Heart left ventricle (tissue), 16 donors: ENCODE data around the gene ASMTL. TPM values are rescaled to one million over a fixed set of nuclear protein-coding genes. Genes with fewer than 3 reads are reported as not detected.

Source experiments
- ATAC-seq, 4 donors: fragments of 200-7000 bp; cut with Tn5 transposase; one replicate each; pipeline ENCODE4 v1.9.1; 2020 to 2022; ENCODE audit warnings: moderate library complexity in 4 of 4, mild to moderate bottlenecking in 3 of 4, moderate number of reproducible peaks in 1 of 4
- DNase-seq, 5 donors: peaks; one replicate each; pipeline ENCODE4 v3.0.0-alpha.2; 2020
- H3K27ac ChIP-seq, 12 donors: fragments of 200-600 bp; sonication (generic) in 4 of 12; one replicate each; pipeline versions ENCODE4 v1.5.0 to v1.8.0; 2016 to 2022; ENCODE audit warnings: mild to moderate bottlenecking in 2 of 12
- H3K27me3 ChIP-seq, 9 donors: fragments of 200-600 bp; sonication (generic) in 2 of 9; one replicate each; pipeline versions ENCODE4 v1.5.1 to v1.8.0; 2016 to 2022; ENCODE audit warnings: mild to moderate bottlenecking in 3 of 9
- H3K36me3 ChIP-seq, 9 donors: fragments of 200-600 bp; sonication (generic) in 2 of 9; one replicate each; pipeline versions ENCODE4 v1.5.0 to v1.8.0; 2018 to 2022; ENCODE audit warnings: mild to moderate bottlenecking in 2 of 9
- H3K4me1 ChIP-seq, 12 donors: fragments of 200-600 bp; sonication (generic) in 4 of 12; one replicate each; pipeline versions ENCODE4 v1.5.0 to v1.8.0; 2016 to 2022; ENCODE audit warnings: mild to moderate bottlenecking in 3 of 12
- H3K4me3 ChIP-seq, 12 donors: fragments of 200-600 bp; sonication (generic) in 4 of 12; one replicate each; pipeline versions ENCODE4 v1.5.0 to v1.8.0; 2017 to 2022; ENCODE audit warnings: mild to moderate bottlenecking in 9 of 12, moderate library complexity in 4 of 12
- H3K9me3 ChIP-seq, 12 donors: fragments of 200-600 bp; sonication (generic) in 4 of 12; one replicate each; pipeline versions ENCODE4 v1.5.0 to v1.8.0; 2016 to 2022; ENCODE audit warnings: mild to moderate bottlenecking in 1 of 12
- CTCF ChIP-seq, 12 donors: fragments of 200-600 bp; sonication (generic) in 4 of 12; IDR thresholded peaks; one replicate each; pipeline versions ENCODE4 v1.5.0 to v1.8.0; 2018 to 2022; ENCODE audit warnings: antibody characterized with exemption in 12 of 12, mild to moderate bottlenecking in 5 of 12
- POLR2A ChIP-seq, 2 donors: fragments of 450-650 bp; IDR thresholded peaks; one replicate each; pipeline ENCODE4 v1.6.1; 2017; ENCODE audit warnings: antibody characterized with exemption in 2 of 2, mild to moderate bottlenecking in 2 of 2, moderate library complexity in 2 of 2
- WGBS, 4 donors: extraction: QIAGEN DNeasy Blood & Tissue Kit in 2 of 4; methylation state at CpG; one replicate each; pipeline versions ENCODE4 v1.1.5 to v1.1.7; 2013 to 2018; 5-methylcytosine and 5-hydroxymethylcytosine counted together
- intact Hi-C, 10 donors: fragments of 100-400 bp; cut with DNase I; formaldehyde crosslinking; loops; one replicate each; pipeline versions ENCODE4 v1.11.1 to v1.14.2; 2022
- polyA plus RNA-seq, 2 donors: library from polyadenylated mRNA; stranded (reverse); fragments of 200-250 nt; gene quantifications; one replicate each; pipeline ENCODE4 v1.2.3, GENCODE V29; 2013
- total RNA-seq, 9 donors: library from RNA; depleted of rRNA in 2 of 9; stranded (reverse); fragments of >200 nt in 2 of 9; fragmentation: NEBNext Ultra II Directional in 3 of 9; extraction: Animal tissue kit (Norgen Biotek cat#: 25700) in 3 of 9; gene quantifications; one replicate each; pipeline versions ENCODE4 v1.1.0 to v1.2.4, GENCODE V29; 2016 to 2023
- donor health status: ischemic (EF 13 %, LVEDD 7.1; RV severe dilation, severe dysfunction).
- donor health status: healthy with polysubstance abuse.
- donor health status: DM: no; HTN: yes; CAD: no.
- donor health status: DM: no; HTN: no; CAD: no.
- donor health status: ischemic (EF 25% LVEDD 6.9; RV normal size, moderate dysfunction).
- donor health status: ischemic (EF 25% LVEDD 5.7; RV mildly dilated, moderate dysfunction).
- donor health status: healthy.
- donor health status: DM: yes; HTN: yes; CAD: no.
- donor health status: ischemic (EF 35%, LVEDD 5.7; RV mildly dilated, moderate dysfunction).
- donor health status: nonischemic (EF 11% LVEDD 7.7; RV severe dilation, severe dysfunction).
- donor health status: DM: yes; HTN: yes; CAD: no.
- donor health status: PGD.
- donor health status: ischemic (EF 29% LVEDD 5.4; RV normal size, mild dysfunction).
- donor health status: nonischemic (EF 23%, LVEDD 6.1; RV moderate dilation, normal function).

ASMTL gene
- total and polyA plus RNA-seq, 11 donors = 20.2 to 44.6 (median 29.1) TPM

DNA sequence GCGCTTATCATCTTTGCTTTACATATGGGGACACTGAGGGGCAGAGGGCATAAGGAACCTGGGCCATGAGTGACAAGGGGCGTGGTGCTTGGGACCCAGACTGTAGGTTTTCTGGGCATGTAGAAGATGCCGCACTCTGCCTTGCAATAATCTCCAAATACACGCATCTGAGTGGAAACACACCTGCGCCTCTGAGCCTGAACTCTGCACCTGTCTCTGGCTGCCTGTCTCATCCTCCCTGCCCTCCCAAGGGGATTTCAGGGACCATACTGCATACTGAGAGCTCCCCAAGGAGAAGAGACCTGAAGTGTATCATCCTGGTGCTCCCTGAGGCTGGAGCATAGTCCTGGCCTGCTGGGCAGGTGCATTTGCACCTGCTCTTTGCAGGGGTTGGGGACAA, 34.7 kb upstream of the ASMTL start:
- intact Hi-C loops = loop anchor here in 4 of 10 donors (2.0 to 10.0 kb wide), 3 partner anchors 25 to 57 kb away; partner anchors contain the start of gene P2RY8 (in 1 of the 4)
- Histone ChIP-seq H3K36me3 (no peaks in the 10 kb centered on the region), H3K9me3 (peaks cover 0 to 4% (median 0%) of the 10 kb centered on the region in 12 donors), H3K4me3 (no peak overlapping the region), H3K4me1 (peaks cover 0 to 34% (median 5%) of the 10 kb centered on the region in 12 donors), H3K27ac (peak overlapping the region in 10 of 12 donors; percentile 46 to 92 (median 78)), H3K27me3 (peaks cover 0 to 11% (median 0%) of the 10 kb centered on the region in 9 donors)
- TF ChIP-seq CTCF (IDR thresholded peaks at IDR 0.05) = no peak
- no peak for TF ChIP-seq POLR2A (IDR thresholded peaks at IDR 0.05)
- peak in 1 of 5 donors; percentile 17 for DNase-seq
- WGBS, 4 donors = 69 to 82% (median 73%) methylated on average over 5 of the region's 5 CpGs
- no peak for ATAC-seq

DNA sequence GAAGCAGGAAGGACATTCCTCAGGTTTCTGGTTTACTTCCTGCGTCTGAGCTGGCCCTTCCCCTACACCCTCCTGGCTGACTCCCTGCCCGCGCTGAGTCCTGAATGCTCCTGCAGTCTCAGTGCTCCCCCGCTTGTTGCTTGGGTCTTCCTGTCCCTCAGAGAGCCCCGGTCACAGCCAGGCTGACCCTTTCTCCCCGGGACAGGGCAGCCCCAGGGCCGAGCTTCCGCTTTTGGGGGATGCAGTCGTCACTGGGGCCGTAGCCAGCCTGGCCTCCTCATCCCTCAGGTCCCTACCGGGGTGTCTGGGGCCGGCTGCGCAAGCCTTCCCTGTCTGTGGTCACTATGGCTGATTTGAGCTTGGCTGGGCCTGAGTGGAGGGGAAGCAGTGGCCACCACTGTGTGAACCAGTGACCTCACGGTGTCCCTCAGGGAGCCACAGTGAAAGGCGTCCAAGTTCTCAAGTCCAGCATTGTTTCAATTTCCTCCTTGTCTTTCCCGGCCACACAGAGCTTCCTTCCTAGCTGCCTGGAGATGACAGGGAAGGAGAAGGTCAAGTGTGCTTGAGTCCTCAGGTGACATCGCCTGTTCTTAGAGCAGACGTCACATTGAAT, 34.1 kb upstream of the ASMTL start:
- intact Hi-C loops = loop anchor here in 4 of 10 donors (2.0 to 10.0 kb wide), 3 partner anchors 24 to 58 kb away; partner anchors contain the start of gene P2RY8 (in 1 of the 4)
- H3K27ac ChIP-seq = peak overlapping the region; percentile 71 to 95 (median 81)
- WGBS, 4 donors = 38 to 58% (median 48%) methylated on average over 10 to 18 of the region's 18 CpGs
- peaks cover 0 to 4% (median 0%) of the 10 kb centered on the region in 12 donors for H3K9me3 ChIP-seq
- peak; percentile 87 to 92 (median 90) for ATAC-seq
- no peaks in the 10 kb centered on the region for H3K36me3 ChIP-seq
- H3K27me3 ChIP-seq = peaks cover 0 to 11% (median 0%) of the 10 kb centered on the region in 9 donors
- H3K4me1 ChIP-seq = peaks cover 0 to 38% (median 7%) of the 10 kb centered on the region in 12 donors
- H3K4me3 ChIP-seq = peak overlapping the region in 1 of 12 donors; percentile 30
- DNase-seq = peak; percentile 71 to 82 (median 79)
- no peak for TF ChIP-seq POLR2A (IDR thresholded peaks at IDR 0.05)
- no peak for TF ChIP-seq CTCF (IDR thresholded peaks at IDR 0.05)

- peaks cover 0 to 4% (median 0%) of the 10 kb centered on the region in 12 donors for H3K9me3 ChIP-seq
- H3K27ac ChIP-seq = peak overlapping the region; percentile 71 to 95 (median 81)
- no peak overlapping the region for H3K4me3 ChIP-seq
- peaks cover 0 to 43% (median 8%) of the 10 kb centered on the region in 12 donors for H3K4me1 ChIP-seq
- ATAC-seq (no peak), DNase-seq (no peak)
- 65 to 73% (median 70%) methylated on average over 5 of the region's 5 CpGs for WGBS, 4 donors
- peaks cover 0 to 11% (median 0%) of the 10 kb centered on the region in 9 donors for H3K27me3 ChIP-seq
- H3K36me3 ChIP-seq = no peaks in the 10 kb centered on the region
- intact Hi-C loops = loop anchor here in 4 of 10 donors (2.0 to 10.0 kb wide), 3 partner anchors 23 to 59 kb away; partner anchors contain the start of gene P2RY8 (in 1 of the 4)
- TF ChIP-seq CTCF (IDR thresholded peaks at IDR 0.05) (no peak), POLR2A (IDR thresholded peaks at IDR 0.05) (no peak)
Observed at GRCh38 chrX:1486177-1486576, 33.5 kb upstream of the ASMTL start.

DNA sequence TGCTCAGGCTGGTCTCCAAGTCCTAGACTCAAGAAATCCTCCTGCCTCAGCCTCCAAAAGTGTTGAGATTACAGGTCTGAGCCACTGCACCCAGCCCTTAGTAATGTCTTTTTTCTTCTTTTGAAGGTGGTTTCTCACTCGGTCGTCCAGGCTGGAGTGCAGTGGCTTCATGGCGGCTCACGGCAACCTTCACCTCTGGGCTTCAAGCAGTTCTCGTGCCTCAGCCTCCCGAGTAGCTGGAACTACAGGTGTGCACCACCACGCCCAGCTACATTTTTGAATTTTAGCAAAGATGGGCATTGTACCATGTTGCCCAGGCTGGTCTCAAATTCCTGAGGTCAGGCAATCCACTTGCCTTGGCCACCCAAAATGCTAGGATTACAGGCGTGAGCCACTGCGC, 32.3 kb upstream of the ASMTL start:
- Histone ChIP-seq H3K27ac (peak overlapping the region in 2 of 12 donors; percentile 13 to 80), H3K27me3 (peaks cover 0 to 11% (median 0%) of the 10 kb centered on the region in 9 donors), H3K9me3 (peaks cover 0 to 7% (median 2%) of the 10 kb centered on the region in 12 donors), H3K4me3 (no peak overlapping the region), H3K36me3 (no peaks in the 10 kb centered on the region), H3K4me1 (peaks cover 0 to 54% (median 10%) of the 10 kb centered on the region in 12 donors)
- 93 to 95% (median 94%) methylated on average over 9 of the region's 9 CpGs for WGBS, 4 donors
- DNase-seq = no peak
- no peak for TF ChIP-seq CTCF (IDR thresholded peaks at IDR 0.05)
- no peak for TF ChIP-seq POLR2A (IDR thresholded peaks at IDR 0.05)
- intact Hi-C loops = loop anchor here in 1 of 10 donors (10.0 kb wide), 1 partner anchor 60 kb away; no protein-coding TSS in a partner anchor
- ATAC-seq = no peak
